Stimulated activated CD4-positive, alpha-beta T cell treated with anti-CD3 and anti-CD28 coated beads, Interleukin-1b, Interleukin-23, amount 100 ng/mL, for 4 hours (primary cell): Measurements from ENCODE around the gene ETV5.

Experiments used
- DNase-seq, 2 donors: peaks; one replicate each; pipeline ENCODE4 v3.0.0-alpha.2; 2020; ENCODE audit warnings: low read depth in 2 of 2

Gene ETV5

GRCh38 chr3:186108941-186109865, at the start of gene ETV5:
ETV5 (minus strand) TSS chr3:186109089; CDS start chr3:186105868, 3,221 bp downstream.
- peak; percentile 61 to 84 for DNase-seq

GRCh38 chr3:186154641-186155040, 45.8 kb upstream of the ETV5 start:
- no peak for DNase-seq

- no peak for DNase-seq
Observed at GRCh38 chr3:186152889-186153292, 44.0 kb upstream of the ETV5 start.

GRCh38 chr3:186152361-186152798, 43.5 kb upstream of the ETV5 start:
- DNase-seq, result no peak

- DNase-seq, result no peak
Observed at GRCh38 chr3:186151077-186151971, 42.4 kb upstream of the ETV5 start.

GRCh38 chr3:186150041-186150830, 41.3 kb upstream of the ETV5 start:
- no peak for DNase-seq

GRCh38 chr3:186149319-186149960, 40.6 kb upstream of the ETV5 start:
- no peak for DNase-seq

- no peak for DNase-seq
Observed at GRCh38 chr3:186144257-186144656, 35.4 kb upstream of the ETV5 start.

- DNase-seq, result no peak
Observed at GRCh38 chr3:186143250-186143649, 34.4 kb upstream of the ETV5 start.

- DNase-seq, result no peak
Observed at GRCh38 chr3:186142393-186142932, 33.6 kb upstream of the ETV5 start.

- DNase-seq, result no peak
Observed at GRCh38 chr3:186141790-186142189, 32.9 kb upstream of the ETV5 start.

- no peak for DNase-seq
Observed at GRCh38 chr3:186138272-186138981, 29.5 kb upstream of the ETV5 start.

- no peak for DNase-seq
Observed at GRCh38 chr3:186137051-186137685, 28.3 kb upstream of the ETV5 start.

- DNase-seq, result no peak
Observed at GRCh38 chr3:186133980-186134379, 25.1 kb upstream of the ETV5 start.

GRCh38 chr3:186132487-186132886, 23.6 kb upstream of the ETV5 start:
- no peak for DNase-seq

- DNase-seq, result no peak
Observed at GRCh38 chr3:186129206-186129605, 20.3 kb upstream of the ETV5 start.

- DNase-seq, result no peak
Observed at GRCh38 chr3:186128158-186128557, 19.3 kb upstream of the ETV5 start.

GRCh38 chr3:186127463-186127862, 18.6 kb upstream of the ETV5 start:
- DNase-seq, result no peak

- DNase-seq, result no peak
Observed at GRCh38 chr3:186125118-186125517, 16.2 kb upstream of the ETV5 start.

GRCh38 chr3:186124592-186124991, 15.7 kb upstream of the ETV5 start:
- DNase-seq, result no peak
